Esophagus squamous epithelium (tissue), 5 donors: ENCODE data around the gene KCNJ1. TPM values are rescaled to one million over a fixed set of nuclear protein-coding genes. Genes with fewer than 3 reads are reported as not detected.

ENCODE experiments used
- DNase-seq: peaks from one replicate; lab custom pipeline; 2025; lab: John Stamatoyannopoulos, UW
- H3K27ac ChIP-seq, 4 donors: fragments of 200-600 bp; sonication (generic); one replicate each; pipeline ENCODE4 v1.5.1; 2016 to 2019; ENCODE audit warnings: mild to moderate bottlenecking in 1 of 4
- H3K27me3 ChIP-seq, 4 donors: fragments of 200-600 bp; sonication (generic); 1 replicate in 3 of 4; 2 replicates in 1 of 4; pipeline versions ENCODE4 v1.5.1 to v1.6.0; 2017 to 2021; ENCODE audit warnings: antibody characterized with exemption in 1 of 4
- H3K36me3 ChIP-seq, 3 donors: fragments of 200-600 bp; sonication (generic); one replicate each; pipeline ENCODE4 v1.5.1; 2016 to 2019
- H3K4me1 ChIP-seq, 3 donors: fragments of 200-600 bp; sonication (generic); one replicate each; pipeline ENCODE4 v1.5.1; 2017 to 2019
- H3K4me3 ChIP-seq, 4 donors: fragments of 200-600 bp; sonication (generic); 1 replicate in 3 of 4; 2 replicates in 1 of 4; pipeline ENCODE4 v1.5.1; 2016 to 2019; ENCODE audit warnings: mild to moderate bottlenecking in 2 of 4, moderate library complexity in 1 of 4
- H3K9me3 ChIP-seq, 3 donors: fragments of 200-600 bp; sonication (generic); one replicate each; pipeline ENCODE4 v1.5.1; 2016 to 2019
- CTCF ChIP-seq, 6 experiments: fragments of 450-650 bp in 4 of 6; fragments of 200-600 bp in 2 of 6; sonication (generic) in 2 of 6; IDR thresholded peaks; one replicate each; pipeline ENCODE4 v1.5.1; 2016 to 2019; ENCODE audit warnings: antibody characterized with exemption in 6 of 6, mild to moderate bottlenecking in 4 of 6, moderate library complexity in 4 of 6
- POLR2A ChIP-seq, 4 donors: fragments of 450-650 bp; IDR thresholded peaks; one replicate each; pipeline ENCODE4 v1.6.1; 2017; ENCODE audit warnings: antibody characterized with exemption in 4 of 4, mild to moderate bottlenecking in 4 of 4, moderate library complexity in 3 of 4
- WGBS, 2 donors: methylation state at CpG; one replicate each; pipeline ENCODE4 v1.1.5; 2018; 5-methylcytosine and 5-hydroxymethylcytosine counted together
- intact Hi-C: fragments of 100-400 bp; cut with DNase I; formaldehyde crosslinking; loops from one replicate; pipeline ENCODE4 v1.15.0; 2022
- total RNA-seq, 4 donors: library from RNA; depleted of rRNA; stranded (reverse); fragments of >200 nt; gene quantifications; one replicate each; pipeline ENCODE4 v1.1.0, GENCODE V29; 2016
- donor health status: DM: yes; HTN: yes; CAD: no.

The KCNJ1 gene
- total RNA-seq, 4 donors from 2014 or later: under 0.01 to 1.3 TPM; not detected in 2

GRCh38 chr11:128876133-128876650 lies 9.1 kb upstream of the KCNJ1 start:
- Histone ChIP-seq H3K27me3 (peaks cover 0 to 11% (median 0%) of the 10 kb centered on the region in 4 donors), H3K9me3 (no peaks in the 10 kb centered on the region), H3K4me3 (no peak overlapping the region), H3K27ac (no peak overlapping the region), H3K4me1 (no peaks in the 10 kb centered on the region), H3K36me3 (no peaks in the 10 kb centered on the region)
- TF ChIP-seq CTCF (IDR thresholded peaks at IDR 0.05) (no peak), POLR2A (IDR thresholded peaks at IDR 0.05) (no peak)
- no peak for DNase-seq
- 91% methylated on average over 5 to 21 of the region's 22 CpGs for WGBS, 2 donors
- intact Hi-C loops: no loop called here

GRCh38 chr11:128874427-128874826 lies 7.3 kb upstream of the KCNJ1 start:
- Histone ChIP-seq H3K4me1 (no peaks in the 10 kb centered on the region), H3K27me3 (no peaks in the 10 kb centered on the region), H3K36me3 (no peaks in the 10 kb centered on the region), H3K27ac (no peak overlapping the region), H3K4me3 (no peak overlapping the region), H3K9me3 (no peaks in the 10 kb centered on the region)
- no peak for DNase-seq
- TF ChIP-seq POLR2A (IDR thresholded peaks at IDR 0.05) (no peak), CTCF (IDR thresholded peaks at IDR 0.05) (no peak)
- intact Hi-C loops: no loop called here
- 57 to 81% methylated on average over 3 of the region's 3 CpGs for WGBS, 2 donors

GRCh38 chr11:128872594-128872993 lies 5.5 kb upstream of the KCNJ1 start:
- intact Hi-C loops: no loop called here
- DNase-seq: no peak
- H3K4me3 ChIP-seq: no peak overlapping the region
- no peaks in the 10 kb centered on the region for H3K9me3 ChIP-seq
- no peaks in the 10 kb centered on the region for H3K27me3 ChIP-seq
- no peak overlapping the region for H3K27ac ChIP-seq
- H3K36me3 ChIP-seq: no peaks in the 10 kb centered on the region
- TF ChIP-seq CTCF (IDR thresholded peaks at IDR 0.05) (no peak), POLR2A (IDR thresholded peaks at IDR 0.05) (no peak)
- 71 to 90% methylated on average over 3 of the region's 3 CpGs for WGBS, 2 donors
- no peaks in the 10 kb centered on the region for H3K4me1 ChIP-seq

- Histone ChIP-seq H3K36me3 (no peaks in the 10 kb centered on the region), H3K27ac (no peak overlapping the region), H3K9me3 (no peaks in the 10 kb centered on the region), H3K27me3 (no peaks in the 10 kb centered on the region), H3K4me3 (no peak overlapping the region), H3K4me1 (no peaks in the 10 kb centered on the region)
- intact Hi-C loops: no loop called here
- no peak for TF ChIP-seq POLR2A (IDR thresholded peaks at IDR 0.05)
- DNase-seq: no peak
- 75 to 83% methylated on average over 5 to 6 of the region's 6 CpGs for WGBS, 2 donors
Observed at GRCh38 chr11:128872094-128872493, 5.0 kb upstream of the KCNJ1 start.

DNA sequence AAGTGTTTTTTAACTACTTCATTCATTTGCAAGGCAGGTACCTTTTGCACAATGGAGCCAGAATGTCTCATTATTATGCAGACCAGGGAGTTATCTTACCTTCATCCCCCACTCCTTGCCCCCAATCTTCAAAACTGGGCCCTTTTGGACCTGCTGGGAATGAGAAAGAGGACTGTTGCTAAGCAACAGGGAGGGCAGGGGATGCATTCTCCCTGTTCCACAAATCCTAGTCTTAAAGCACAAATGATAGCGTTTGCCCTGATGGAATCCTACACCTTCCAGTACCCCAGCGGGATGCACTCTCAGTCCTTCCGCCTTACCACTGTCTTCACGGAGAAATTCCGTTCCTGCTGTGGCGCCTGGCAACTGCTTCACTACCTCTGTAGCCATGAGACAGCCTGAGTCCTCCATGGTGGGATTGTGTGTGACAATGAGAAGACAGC lies 4.1 kb upstream of the KCNJ1 start:
- TF ChIP-seq POLR2A (IDR thresholded peaks at IDR 0.05): no peak
- no peak for TF ChIP-seq CTCF (IDR thresholded peaks at IDR 0.05)
- DNase-seq: no peak
- Histone ChIP-seq H3K36me3 (no peaks in the 10 kb centered on the region), H3K27ac (no peak overlapping the region), H3K4me1 (no peaks in the 10 kb centered on the region), H3K4me3 (no peak overlapping the region), H3K27me3 (no peaks in the 10 kb centered on the region), H3K9me3 (no peaks in the 10 kb centered on the region)
- WGBS, 2 donors: 78 to 83% methylated on average over 6 of the region's 6 CpGs
- intact Hi-C loops: no loop called here
